HG03354 (cell line): Measurements from ENCODE around the gene KIF25.
"Not testable (repeated sequence)": the region's sequence is repeated elsewhere in the genome, so short reads cannot be mapped to it uniquely, and the experiment has no call there.

Experiments
- ATAC-seq: cut with Tn5 transposase; IDR thresholded peaks from one replicate; pipeline ENCODE4 v1.9.1; 2021; ENCODE audit warnings: mild to moderate bottlenecking; ENCODE audit not compliant: unreplicated experiment, poor library complexity, severe bottlenecking

KIF25 gene

GRCh38 chr6:167973148-167973885 is 24.2 kb upstream of the KIF25 start:
- ATAC-seq: no peak

GRCh38 chr6:167974640-167975344 is 22.7 kb upstream of the KIF25 start:
- ATAC-seq: no peak

GRCh38 chr6:167975458-167975857 is 22.0 kb upstream of the KIF25 start:
- no peak for ATAC-seq

- not testable (repeated sequence) for ATAC-seq
Measured at GRCh38 chr6:167976116-167976657, 21.3 kb upstream of the KIF25 start.

- no peak for ATAC-seq
Measured at GRCh38 chr6:167976708-167977107, 20.8 kb upstream of the KIF25 start.

GRCh38 chr6:167977717-167978467 is 19.6 kb upstream of the KIF25 start:
- ATAC-seq: no peak

- ATAC-seq: no peak
Measured at GRCh38 chr6:167978607-167979006, 18.9 kb upstream of the KIF25 start.

GRCh38 chr6:167979436-167980139 is 17.9 kb upstream of the KIF25 start:
- no peak for ATAC-seq

- no peak for ATAC-seq
Measured at GRCh38 chr6:167980911-167981580, 16.4 kb upstream of the KIF25 start.

- ATAC-seq: no peak
Measured at GRCh38 chr6:167981916-167982462, 15.5 kb upstream of the KIF25 start.

GRCh38 chr6:167984144-167984719 is 13.2 kb upstream of the KIF25 start:
- ATAC-seq: no peak

GRCh38 chr6:167984876-167985604 is 12.4 kb upstream of the KIF25 start:
- ATAC-seq: no peak

GRCh38 chr6:167985911-167986595 is 11.4 kb upstream of the KIF25 start:
- ATAC-seq: no peak

- ATAC-seq: no peak
Measured at GRCh38 chr6:167987396-167988153, 9.9 kb upstream of the KIF25 start.

GRCh38 chr6:167988154-167988495 is 9.3 kb upstream of the KIF25 start:
- no peak for ATAC-seq

GRCh38 chr6:167988945-167989841 is 8.3 kb upstream of the KIF25 start:
- ATAC-seq: no peak
